ENCODE data around the gene PTPN23. TPM values are rescaled to one million over a fixed set of nuclear protein-coding genes. Genes with fewer than 3 reads are reported as not detected.

The PTPN23 gene
- total and polyA plus RNA-seq, 2 of the 8 experiments (the other 6 are each of a cell fraction or from before 2014, with no cell fraction given), result 2.9 to 46.7 TPM

DNA sequence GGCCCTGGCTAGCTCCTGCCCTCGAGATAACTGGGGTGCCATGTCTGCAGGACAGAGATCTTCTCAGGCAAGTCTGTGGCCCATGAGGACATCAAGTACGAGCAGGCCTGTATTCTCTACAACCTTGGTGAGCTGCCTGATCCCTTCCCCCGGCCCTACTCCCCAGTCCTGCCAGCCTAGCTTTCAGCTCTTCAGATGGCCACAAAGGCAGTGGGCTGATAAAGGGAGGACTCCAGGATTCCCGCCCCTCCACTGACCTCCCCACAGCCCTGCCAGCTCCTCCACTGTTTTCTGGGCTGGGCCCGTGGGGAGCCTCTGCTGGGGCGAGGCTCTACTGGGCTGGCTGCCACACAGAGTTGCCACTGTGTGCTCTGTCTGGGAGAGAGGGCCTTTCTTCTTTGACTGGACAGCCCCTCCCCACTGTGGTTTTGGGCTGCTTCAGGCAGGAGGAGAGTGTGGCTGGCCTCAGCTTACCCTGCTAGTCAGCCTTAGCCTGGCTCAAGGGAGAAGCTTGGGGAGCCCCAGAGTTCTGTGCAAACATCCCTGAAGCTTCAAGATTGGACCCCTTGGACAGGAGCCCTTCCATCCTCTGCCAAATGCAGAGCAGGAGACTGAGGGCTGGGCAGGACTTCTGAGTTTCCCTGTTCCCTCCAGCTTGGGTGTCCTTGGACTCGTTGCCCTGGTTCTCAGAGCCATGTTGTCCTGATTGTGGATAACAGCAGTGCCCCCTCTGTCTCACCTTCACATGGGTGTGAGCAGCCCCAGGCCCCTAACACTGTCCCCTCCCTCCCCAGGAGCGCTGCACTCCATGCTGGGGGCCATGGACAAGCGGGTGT lies 24.4 kb downstream of the PTPN23 start:
- H2BK15ac ChIP-seq (ENCODE audit: low read length), result no peak overlapping the region
- H3K4me3 ChIP-seq (ENCODE audit: extremely low read depth in 1 of 4, insufficient read depth in 2 of 4, low read depth in 3 of 4, low read length in 4 of 4), result no peak overlapping the region
- no peak overlapping the region for H4K8ac ChIP-seq (ENCODE audit: extremely low read depth, insufficient read depth, low read length)
- H2BK120ac ChIP-seq (replicated peaks; ENCODE audit: low read depth, low read length), result no peak overlapping the region
- H3K14ac ChIP-seq (ENCODE audit: insufficient read length), result no peak overlapping the region
- POLR2A ChIA-PET (ENCODE audit: partially characterized antibody), result interaction anchor here (0.9 to 1.1 kb wide), 3 partner anchors 9 to 77 kb away, joined by 3 to 8 read pairs (median 4); no protein-coding TSS in a partner anchor
- H3K9me3 ChIP-seq (ENCODE audit: insufficient read depth in 2 of 2, low read depth in 1 of 2, low read length in 1 of 2), result no peaks in the 10 kb centered on the region
- H4K91ac ChIP-seq (replicated peaks; ENCODE audit: insufficient read length, low read length), result no peak overlapping the region
- FAIRE-seq, result no peak
- H3K9ac ChIP-seq (replicated peaks in 1 of 4; ENCODE audit: extremely low read depth in 1 of 4, low read depth in 3 of 4, low read length in 3 of 4), result no peak overlapping the region
- H3K27ac ChIP-seq (ENCODE audit: low read depth, low read length), result no peak overlapping the region
- H3K23ac ChIP-seq (ENCODE audit: insufficient read length), result no peak overlapping the region
- no peak overlapping the region for H2AK5ac ChIP-seq (ENCODE audit: low read depth, low read length)
- H3K79me1 ChIP-seq (ENCODE audit: low read depth, low read length), result 0 out of 2 replicates have a peak, but pooled peaks cover 2% of the 10 kb centered on the region
- H3K4me2 ChIP-seq (ENCODE audit: insufficient read depth in 1 of 2, low read depth in 2 of 2, low read length in 2 of 2), result no peak overlapping the region
- H3K18ac ChIP-seq (ENCODE audit: extremely low read depth, low read length), result no peak overlapping the region
- peaks cover 0 to 3% of the 10 kb centered on the region in 2 experiments; a peak in 1 of 4 replicates for H3K79me2 ChIP-seq (ENCODE audit: control insufficient read depth in 1 of 2, insufficient read depth in 2 of 2, low read length in 2 of 2)
- H2BK12ac ChIP-seq (ENCODE audit: low read depth, low read length), result no peak overlapping the region
- H2BK20ac ChIP-seq (ENCODE audit: low read length), result no peak overlapping the region
- no peak overlapping the region for H3K4ac ChIP-seq (replicated peaks; ENCODE audit: insufficient read length, low read depth, low read length)
- no peaks in the 10 kb centered on the region for H3K4me1 ChIP-seq (replicated peaks in 1 of 4; ENCODE audit: control insufficient read depth in 3 of 4, insufficient read depth in 4 of 4, low read length in 3 of 4)
- no peak overlapping the region for H2AFZ ChIP-seq (ENCODE audit: low read length)
- 90% methylated on average over 9 of the region's 9 CpGs; no CpG with 5 or more reads in 1 of the 2 experiments for WGBS, 2 experiments (ENCODE audit: extremely low coverage in 1 of 2, insufficient coverage in 1 of 2, insufficient read length in 1 of 2, insufficient replicate concordance in 2 of 2, low coverage in 1 of 2, low lambda C conversion rate in 2 of 2, missing lambda C conversion rate in 1 of 2)
- H4K5ac ChIP-seq (ENCODE audit: insufficient read length, low read depth, low read length), result no peak overlapping the region
- no peak for DNase-seq (ENCODE audit: low read depth in 1 of 2, low spot score in 2 of 2)
- CTCF ChIA-PET (ENCODE audit: partially characterized antibody), result interaction anchor here (1.1 to 6.5 kb wide), 4 partner anchors 9 to 16 kb away, joined by 3 to 55 read pairs (median 6); no protein-coding TSS in a partner anchor
- H2BK5ac ChIP-seq (ENCODE audit: low read depth, low read length), result no peak overlapping the region; the same call in 1 of the 2 replicates
- H3K56ac ChIP-seq (replicated peaks; ENCODE audit: insufficient read length, low read depth, low read length), result no peak overlapping the region
- H4K20me1 ChIP-seq (replicated peaks in 1 of 2; ENCODE audit: control insufficient read depth in 1 of 2, insufficient read depth in 2 of 2, low read length in 2 of 2), result peaks cover 6 to 21% of the 10 kb centered on the region in 2 experiments
- H3K27me3 ChIP-seq (replicated peaks in 1 of 4; ENCODE audit: control insufficient read depth in 3 of 4, extremely low read depth in 1 of 4, insufficient read depth in 3 of 4, low read length in 3 of 4), result no peaks in the 10 kb centered on the region
- H3K36me3 ChIP-seq (ENCODE audit: control insufficient read depth in 2 of 4, insufficient read depth in 4 of 4, low read length in 3 of 4), result peaks cover 0 to 21% (median 11%) of the 10 kb centered on the region in 4 experiments; a peak in 6 of 8 replicates
- no peaks in the 10 kb centered on the region for H3K23me2 ChIP-seq (ENCODE audit: low read depth, low read length)
- TF ChIP-seq TAF7 (optimal IDR thresholded peaks at IDR 0.05; ENCODE audit: borderline replicate concordance, low read depth, low read length) (no peak), FOSL1 (IDR thresholded peaks at IDR 0.05; ENCODE audit: insufficient read depth, low read depth, low read length) (no peak), SP1 (IDR thresholded peaks at IDR 0.05; ENCODE audit: low read depth, low read length) (no peak), RBBP5 (IDR thresholded peaks at IDR 0.05; ENCODE audit: borderline replicate concordance, low read depth, low read length) (no peak), CTBP2 (IDR thresholded peaks at IDR 0.05; ENCODE audit: borderline replicate concordance, insufficient read depth, insufficient read length, low read length) (no peak), KDM1A (IDR thresholded peaks at IDR 0.05; ENCODE audit: borderline replicate concordance, low read length) (no peak), POLR2AphosphoS5 (IDR thresholded peaks at IDR 0.05; ENCODE audit: low read depth, low read length) (no peak), ZNF274 (IDR thresholded peaks at IDR 0.05; ENCODE audit: borderline replicate concordance, extremely low read depth, low read length) (no peak), CBX8 (IDR thresholded peaks at IDR 0.05; ENCODE audit: borderline replicate concordance, low read depth, low read length) (no peak), MAFK (IDR thresholded peaks at IDR 0.05; ENCODE audit: low read depth, low read length) (no peak), NRF1 (IDR thresholded peaks at IDR 0.05; ENCODE audit: low read depth, low read length) (no peak)
- TF ChIP-seq, protein P1, sequence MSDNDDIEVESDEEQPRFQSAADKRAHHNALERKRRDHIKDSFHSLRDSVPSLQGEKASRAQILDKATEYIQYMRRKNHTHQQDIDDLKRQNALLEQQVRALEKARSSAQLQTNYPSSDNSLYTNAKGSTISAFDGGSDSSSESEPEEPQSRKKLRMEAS (IDR thresholded peaks at IDR 0.05), result no peak
